HG03354 (cell line): Measurements from ENCODE around the gene RAC2.
A peak's percentile ranks its signal among the peaks of the same experiment; 100 is the strongest.
"Not testable (repeated sequence)": the region's sequence is repeated elsewhere in the genome, so short reads cannot be mapped to it uniquely, and the experiment has no call there.

Source experiments
- ATAC-seq: cut with Tn5 transposase; IDR thresholded peaks from one replicate; pipeline ENCODE4 v1.9.1; 2021; ENCODE audit warnings: mild to moderate bottlenecking; ENCODE audit not compliant: unreplicated experiment, poor library complexity, severe bottlenecking

RAC2 gene

DNA sequence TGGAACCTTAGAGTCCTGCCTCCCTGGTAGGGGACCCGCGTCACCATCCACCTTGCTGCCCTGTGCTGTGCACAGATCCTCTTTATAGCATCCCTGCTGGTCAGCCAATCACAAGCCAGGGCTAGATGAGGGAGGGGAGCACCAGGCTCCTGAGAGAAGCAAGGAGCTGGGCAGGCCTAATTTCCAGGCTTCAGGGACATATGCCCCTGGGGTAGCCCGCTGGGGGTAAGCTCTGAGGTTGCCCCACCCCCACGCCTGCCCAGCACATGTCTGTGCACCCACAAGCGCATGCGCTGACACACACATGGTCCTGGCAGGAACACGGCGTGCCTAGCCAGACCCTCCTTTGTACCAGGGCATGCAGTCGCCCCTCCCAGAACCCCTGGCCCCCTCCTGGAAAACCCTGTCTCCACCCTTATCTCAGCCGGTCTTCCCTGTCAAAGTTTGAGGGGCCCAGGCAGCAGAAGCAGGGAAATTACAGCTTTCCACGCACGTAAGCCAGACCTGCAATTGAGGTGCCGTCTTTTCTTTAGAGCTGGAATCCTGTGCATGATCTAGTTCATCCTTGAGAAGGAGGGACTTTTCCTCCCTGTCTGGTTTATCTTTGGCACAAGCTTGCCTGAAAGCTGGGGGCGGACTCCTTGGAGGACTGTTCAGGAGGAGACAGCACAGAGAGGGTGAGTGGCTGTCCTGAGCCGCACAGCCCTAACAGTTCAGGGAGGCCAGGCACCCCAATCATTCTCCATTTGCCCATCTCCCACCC lies 33.8 kb downstream of the RAC2 start:
- ATAC-seq, result no peak

DNA sequence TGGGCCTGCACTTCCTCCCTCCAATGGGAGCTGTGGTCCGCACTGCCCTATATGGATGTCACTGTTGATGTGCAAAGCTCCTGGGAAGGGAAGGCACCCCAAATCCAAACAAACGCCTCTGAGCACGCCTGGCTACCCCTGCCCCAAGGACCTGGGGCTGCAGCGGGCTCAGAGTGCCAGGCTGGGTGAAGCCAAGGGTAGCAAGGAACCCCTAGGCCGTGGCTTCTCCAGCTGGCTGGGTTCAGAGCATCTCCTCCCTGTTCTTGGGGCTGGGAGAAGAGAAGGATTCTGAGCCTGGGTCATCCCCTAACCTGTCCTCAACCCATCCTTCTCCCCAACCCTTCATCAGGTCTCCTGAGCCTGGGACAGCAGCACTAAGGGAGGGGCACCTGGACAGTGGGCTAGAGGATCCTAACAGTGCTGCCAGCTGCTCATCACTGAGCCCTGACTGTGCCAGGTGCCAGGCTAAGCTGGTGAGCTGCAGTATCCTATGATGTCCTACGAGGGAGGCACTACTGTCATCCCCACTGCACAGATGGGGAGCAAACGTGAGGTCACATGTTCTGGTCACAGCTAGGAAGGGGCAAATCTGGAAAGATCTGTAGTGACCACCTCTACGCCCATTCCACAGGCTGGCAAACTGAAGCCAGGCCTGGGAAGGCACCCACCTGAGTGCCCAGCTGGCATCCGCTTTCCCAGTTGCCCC lies 34.8 kb downstream of the RAC2 start:
- ATAC-seq, result no peak

DNA sequence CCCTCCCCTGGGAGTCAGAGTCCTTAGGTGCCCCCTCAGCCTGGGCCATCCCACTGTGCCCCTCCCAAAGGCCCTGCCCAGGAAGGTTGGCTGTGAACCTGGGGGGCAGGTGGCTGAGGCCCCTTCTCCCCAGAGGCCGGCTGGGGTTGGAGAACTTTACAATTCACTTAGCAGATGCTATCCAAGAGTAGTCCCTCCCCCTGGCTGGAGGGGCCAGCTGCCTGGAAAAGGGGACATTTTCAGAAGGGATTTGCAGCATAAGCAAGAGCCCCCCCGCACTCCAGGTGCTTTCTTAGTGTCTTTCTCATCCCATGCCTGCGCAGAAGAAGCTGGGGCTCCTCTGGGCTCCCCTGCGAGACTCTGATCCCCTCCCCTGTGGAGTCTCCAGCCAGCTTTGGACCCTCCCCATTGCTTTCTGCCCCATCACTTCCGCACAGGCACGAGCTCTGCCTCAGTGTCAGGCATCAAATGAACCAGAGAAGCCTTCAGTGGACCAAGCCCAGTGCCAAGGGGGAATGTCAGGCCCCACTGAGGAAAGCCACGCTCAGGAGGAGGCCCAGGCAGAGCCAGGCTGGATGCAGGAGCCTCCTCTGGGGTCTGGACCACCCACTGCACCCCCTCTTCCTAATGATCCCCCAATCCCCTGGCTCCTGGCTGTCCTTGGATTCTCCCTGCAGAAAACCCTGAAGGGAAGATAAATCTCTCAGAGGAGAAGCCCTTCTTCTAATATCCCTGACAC lies 35.5 kb downstream of the RAC2 start:
- ATAC-seq, result no peak

DNA sequence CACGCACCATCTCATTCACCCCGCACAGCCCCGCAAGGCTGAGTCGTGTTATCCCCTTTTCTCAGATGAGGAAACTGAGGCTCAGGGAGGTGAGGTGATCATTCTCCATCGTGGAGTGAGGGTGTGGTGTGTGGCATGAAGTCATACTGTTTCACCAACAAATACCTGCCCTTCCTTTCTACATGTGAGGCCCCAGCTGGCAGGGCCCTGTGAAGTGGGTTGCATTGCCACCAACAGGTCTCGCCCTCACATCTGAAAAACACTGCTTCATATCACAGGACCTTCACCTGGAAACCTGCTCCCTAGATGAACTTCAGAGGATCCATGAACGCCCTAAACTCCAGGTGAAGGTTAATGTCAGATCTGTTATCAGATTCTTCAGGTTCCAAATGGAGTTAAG lies 36.1 kb downstream of the RAC2 start:
- ATAC-seq, result no peak

DNA sequence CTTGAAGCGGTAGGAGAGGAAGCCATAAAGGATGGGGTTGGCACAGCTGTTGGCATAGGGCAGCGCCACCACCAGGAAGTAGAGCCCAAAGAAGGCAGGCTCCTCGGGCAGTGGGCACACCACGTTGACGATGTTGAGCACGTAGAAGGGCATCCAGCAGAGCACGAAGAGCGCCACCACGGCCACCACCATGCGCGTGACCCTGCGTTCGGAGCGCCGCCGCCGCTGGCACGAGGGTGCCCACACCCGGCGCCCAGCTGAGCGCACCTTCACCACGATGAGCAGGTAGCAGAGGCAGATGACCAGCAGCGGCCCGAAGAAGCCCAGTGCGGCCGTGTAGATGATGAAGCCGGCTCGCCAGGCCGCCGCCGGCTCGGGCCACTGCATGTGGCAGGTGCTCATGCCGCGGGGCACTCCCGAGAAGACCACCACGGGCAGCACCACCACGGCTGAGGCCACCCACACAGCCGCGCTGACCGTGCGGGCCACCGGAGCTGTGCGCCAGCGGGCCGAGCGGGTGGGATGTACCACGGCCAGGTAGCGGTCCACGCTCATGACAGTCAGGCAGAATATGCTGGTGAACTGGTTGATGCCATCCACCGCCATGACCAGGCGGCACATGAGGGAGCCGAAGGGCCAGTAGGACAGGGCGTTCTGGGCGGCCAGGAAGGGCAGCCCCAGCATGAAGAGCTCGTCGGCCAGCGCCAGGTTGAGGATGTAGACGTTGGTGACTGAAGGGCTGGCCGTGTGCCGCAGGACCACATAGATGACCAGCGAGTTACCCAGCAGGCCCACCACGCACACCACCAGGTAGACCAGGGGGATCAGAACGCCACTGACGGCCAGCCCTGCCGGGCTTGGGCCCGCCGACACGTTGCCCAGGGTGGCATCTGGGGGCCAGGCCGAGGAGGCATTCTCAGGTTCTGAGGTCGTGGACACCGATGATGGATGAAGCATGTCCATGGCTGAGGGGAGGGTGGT lies 36.9 kb downstream of the RAC2 start:
- no peak for ATAC-seq

DNA sequence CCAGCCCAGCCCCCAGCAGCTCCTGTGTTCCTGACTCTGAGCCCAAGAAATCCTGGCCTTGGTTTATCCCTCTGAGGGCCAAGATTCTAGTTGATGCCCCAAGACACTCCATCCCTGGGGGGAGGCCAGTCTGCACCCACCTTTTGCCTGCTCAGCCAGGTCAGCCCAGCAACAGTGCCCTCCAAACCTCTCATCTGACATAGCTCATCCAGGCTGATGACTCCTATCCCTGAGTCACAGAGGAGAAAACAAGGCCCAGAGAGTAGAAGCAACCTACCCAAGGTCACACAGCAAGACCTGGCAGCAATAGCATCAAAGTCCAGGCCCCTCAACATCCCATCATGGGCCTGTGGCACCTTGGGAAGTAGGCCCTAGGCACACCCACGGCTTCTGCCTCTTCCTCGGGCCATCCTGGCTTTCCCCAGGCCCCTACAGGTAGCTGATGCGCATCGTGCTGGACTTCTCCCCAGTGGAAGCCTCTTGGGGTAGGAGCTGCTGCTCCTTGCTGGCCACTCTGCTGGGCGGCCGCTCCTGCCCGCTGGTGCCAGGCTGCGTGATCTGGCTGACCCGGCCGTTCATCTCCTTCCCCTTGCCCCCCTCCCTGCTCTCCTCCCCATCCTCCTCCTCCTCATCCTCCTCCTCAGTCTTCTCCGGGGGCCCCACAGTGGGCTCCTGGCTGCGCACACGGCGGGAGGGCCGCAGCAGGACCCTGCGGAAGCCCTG lies 37.8 kb downstream of the RAC2 start:
- no peak for ATAC-seq

DNA sequence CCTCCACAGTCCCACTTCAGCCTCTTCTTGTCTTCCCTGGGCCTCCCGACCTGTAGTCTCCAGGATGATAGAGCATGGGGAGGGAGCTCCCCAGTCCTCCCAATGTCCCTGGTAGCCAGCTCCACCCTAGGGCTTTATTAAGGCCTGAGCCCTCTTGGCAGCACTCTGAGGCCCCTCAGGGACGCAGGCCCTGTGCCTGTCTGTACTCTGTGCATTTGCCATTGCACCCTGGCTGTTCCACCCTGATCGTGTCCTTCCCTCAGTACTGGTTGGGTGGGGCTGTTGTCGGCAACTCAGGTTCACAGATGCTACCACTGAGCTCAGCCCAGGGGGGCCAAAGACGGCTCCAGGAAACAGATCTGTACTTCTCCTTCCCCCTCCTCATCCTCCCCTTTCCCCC lies 39.0 kb downstream of the RAC2 start:
- ATAC-seq, result no peak

DNA sequence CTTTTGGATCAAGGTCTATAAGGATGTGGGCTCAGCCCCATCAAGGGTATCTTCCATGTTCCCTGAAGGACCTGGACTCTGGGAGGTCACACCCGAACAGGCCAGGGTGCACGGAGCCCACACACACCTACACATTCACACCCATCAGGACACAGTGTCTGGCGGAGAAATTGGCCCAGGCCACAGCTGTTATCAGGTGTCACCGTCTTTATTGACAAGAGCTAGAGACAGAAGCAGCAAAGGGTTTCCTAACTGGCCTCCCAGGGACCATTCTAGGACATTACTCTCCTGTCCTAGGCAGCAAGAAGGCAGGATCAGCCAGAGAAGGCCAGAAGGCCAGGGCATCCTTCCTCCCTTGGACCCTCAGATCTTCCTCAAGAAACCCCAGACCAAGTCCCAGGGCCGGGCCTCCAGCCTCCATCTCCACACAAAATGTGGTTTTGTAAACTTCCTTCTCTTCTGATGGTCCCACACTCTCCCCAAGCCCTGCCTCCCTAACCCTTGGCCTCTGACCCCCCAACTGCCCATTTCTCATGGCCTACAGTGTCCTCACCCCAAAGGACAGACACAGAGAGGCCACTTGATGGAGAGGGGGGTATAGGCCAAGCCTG lies 39.9 kb downstream of the RAC2 start:
- ATAC-seq, result no peak

DNA sequence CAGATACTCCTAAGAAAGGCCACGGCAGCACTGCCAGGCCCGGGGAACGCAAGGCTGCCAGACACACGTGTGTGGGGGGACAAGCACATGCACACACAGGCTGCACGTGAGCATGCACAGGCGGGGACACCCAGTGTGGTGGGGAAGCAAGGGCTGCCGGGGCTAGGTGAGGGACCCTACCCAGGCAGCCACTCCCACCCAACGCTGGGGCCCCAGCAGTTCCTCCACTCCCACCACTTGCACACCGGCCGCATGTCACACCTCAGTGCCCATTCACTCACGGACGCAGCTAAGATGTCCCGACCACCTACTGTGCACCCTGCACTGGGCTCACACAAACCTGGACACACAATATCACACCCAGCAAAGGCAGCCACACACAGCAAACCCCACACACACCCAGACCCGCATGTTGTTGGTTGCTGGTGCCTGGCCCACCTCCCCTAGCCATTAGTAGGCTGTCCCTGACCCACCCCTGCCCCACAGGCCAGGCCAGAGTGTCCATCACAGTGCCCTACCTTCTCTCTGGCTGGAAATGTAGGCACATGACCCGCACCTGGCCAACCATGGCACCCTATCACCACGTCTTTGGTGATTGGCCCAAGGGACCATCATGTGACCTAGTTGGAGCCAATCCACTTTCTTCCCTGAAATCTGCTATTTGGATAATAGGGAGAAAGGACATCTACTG lies 40.6 kb downstream of the RAC2 start:
- no peak for ATAC-seq

DNA sequence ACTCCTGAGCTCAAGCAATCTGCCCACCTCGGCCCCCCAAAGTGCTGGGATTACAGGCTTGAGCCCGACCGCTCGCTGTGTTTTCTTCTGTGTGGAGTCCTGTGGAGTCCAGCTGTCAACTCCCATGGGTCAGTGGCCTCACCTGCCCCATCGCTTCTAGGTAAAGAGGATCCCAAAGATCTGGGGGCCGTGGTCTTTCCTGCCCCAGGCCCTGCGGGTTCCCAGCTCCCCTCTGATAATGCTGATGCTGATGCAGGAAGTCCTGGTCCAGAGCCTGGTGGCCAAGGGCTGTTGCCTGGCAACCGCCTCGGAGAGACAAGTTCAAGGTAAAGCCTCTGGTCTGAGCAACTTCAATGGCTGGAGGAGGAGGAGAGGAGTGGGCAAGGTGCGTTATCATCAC lies 41.4 kb downstream of the RAC2 start:
- no peak for ATAC-seq

DNA sequence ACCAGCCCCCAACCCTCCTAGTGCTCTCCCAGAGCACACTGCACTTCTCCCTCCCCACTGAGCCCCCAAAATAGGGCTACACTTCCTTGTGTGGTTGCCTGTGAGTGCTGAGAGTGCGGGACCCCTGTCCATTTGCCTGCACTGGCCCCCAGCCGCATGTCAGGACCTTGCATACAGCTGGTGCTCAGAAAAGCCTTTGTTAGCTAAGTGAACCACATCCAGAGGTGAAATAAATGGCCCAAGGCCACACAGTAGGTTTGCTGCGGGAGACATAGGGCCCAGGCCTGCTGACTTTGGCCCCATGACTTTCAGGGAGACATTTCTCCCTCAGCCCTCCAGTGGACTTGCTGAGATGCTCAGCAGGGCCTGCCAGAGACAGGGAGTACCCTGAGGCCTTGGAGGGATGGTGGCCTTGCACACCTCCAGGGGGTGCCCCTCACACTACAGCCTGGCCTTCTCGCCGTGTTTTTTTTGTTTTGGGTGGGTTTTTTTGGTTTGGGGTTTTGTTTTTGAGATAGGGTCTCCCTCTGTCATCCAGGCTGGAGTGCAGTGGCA lies 42.0 kb downstream of the RAC2 start:
- no peak for ATAC-seq

DNA sequence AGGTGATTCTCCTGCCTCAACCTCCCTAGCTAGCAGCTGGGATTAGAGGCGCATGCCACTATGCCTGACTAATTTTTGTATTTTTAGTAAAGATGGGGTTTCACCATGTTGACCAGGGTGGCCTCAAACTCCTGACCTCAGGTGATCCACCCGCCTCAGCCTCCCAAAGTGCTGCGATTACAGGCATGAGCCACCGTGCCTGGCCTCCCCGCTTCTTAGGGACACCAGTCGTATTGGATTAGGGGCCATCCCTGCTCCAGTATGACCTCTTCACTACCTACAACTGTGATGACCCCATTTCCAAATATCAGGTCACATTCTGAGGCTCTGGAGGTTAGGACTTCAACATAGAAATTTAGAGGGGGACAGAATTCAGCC lies 42.6 kb downstream of the RAC2 start:
- not testable (repeated sequence) for ATAC-seq

DNA sequence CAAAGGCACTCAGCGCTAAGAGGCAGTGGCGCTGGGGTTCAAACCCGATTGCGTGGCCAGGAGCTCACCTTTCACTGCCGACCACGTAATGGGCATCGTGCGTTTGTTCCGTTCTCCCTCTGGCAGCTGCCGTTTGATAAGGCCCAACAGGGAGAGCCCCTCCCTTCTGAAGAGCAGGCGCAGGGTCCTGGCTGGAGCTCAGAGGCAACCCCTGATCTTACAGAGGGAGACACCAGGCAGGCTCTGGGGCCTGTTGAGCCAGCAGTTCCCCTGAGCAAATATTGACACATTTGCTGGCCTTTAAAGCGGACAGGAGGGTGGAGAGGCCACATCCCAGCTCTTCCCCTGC lies 44.3 kb downstream of the RAC2 start:
- peak; percentile 5 for ATAC-seq

DNA sequence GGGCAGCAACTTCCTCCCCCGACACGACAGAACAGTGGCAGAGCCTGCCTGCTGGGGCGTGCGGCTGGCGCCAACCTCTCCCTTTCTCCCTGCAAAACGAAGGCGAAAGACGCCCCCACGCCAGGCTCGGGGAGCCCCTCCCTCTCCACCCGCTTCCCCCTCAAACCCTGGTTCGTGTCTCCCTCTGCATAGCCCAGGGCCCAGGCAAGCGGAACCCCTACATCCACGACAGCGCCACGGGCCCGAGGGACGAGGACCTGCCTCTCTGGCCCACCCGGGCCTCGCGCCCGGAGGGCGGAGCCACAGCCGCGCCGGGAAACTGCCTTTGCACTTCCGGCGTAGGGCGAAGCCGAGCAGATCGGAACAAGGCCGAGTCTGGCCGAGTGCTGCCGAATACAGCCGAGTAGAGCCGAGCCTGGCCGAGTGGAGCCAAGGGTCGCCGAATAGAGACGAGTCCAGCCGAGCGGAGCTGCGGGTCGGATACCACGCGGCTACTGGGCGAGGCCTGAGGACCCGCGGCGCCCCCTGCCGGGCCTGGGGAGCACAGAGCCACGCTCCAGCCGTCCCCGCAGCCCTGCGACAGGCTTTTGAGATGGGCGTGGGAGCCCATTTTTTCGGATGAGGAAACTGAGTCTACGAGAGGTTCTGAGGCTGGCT lies 44.8 kb downstream of the RAC2 start:
- peak; percentile 94 for ATAC-seq

DNA sequence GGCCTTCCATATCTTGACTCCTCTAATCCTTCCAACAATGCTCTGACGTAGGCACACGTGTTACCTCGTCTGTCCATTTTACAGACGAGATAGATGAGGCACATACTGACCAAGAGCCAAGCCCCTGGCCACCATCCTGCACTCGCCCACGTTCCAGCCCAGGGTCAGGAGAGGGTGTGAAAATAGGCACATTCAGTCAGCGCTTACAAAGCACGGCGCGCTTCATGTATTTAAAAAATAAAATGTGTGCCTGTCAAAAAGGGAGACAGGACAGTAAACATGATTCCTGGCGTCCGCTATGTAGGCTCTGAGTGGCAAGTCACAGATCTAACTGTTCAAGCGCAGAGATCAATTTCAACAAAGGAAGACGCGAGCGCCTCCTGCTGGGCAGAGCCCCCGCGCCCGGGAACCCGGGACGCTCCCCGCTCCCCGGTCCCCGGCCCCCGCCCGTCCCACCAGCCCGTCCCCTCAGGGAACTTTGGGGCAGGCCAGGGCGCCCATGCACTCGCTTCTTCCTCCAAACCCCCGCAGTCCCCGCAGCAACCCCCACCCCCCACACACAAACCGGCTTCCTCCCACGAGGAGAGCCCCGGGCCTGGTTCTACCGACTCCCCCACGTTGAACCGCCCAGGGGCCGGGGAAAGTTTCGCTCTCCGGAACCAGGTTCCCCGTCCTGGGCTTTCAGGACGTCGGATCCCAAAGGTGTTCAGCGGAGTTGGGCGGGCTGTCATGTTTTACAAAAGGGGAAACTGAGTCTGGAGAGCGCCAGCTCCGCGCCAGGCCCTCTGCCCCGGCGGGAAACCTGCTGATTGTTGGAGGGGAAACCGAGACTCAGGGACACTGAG lies 45.6 kb downstream of the RAC2 start:
- ATAC-seq, result peak; percentile 8

DNA sequence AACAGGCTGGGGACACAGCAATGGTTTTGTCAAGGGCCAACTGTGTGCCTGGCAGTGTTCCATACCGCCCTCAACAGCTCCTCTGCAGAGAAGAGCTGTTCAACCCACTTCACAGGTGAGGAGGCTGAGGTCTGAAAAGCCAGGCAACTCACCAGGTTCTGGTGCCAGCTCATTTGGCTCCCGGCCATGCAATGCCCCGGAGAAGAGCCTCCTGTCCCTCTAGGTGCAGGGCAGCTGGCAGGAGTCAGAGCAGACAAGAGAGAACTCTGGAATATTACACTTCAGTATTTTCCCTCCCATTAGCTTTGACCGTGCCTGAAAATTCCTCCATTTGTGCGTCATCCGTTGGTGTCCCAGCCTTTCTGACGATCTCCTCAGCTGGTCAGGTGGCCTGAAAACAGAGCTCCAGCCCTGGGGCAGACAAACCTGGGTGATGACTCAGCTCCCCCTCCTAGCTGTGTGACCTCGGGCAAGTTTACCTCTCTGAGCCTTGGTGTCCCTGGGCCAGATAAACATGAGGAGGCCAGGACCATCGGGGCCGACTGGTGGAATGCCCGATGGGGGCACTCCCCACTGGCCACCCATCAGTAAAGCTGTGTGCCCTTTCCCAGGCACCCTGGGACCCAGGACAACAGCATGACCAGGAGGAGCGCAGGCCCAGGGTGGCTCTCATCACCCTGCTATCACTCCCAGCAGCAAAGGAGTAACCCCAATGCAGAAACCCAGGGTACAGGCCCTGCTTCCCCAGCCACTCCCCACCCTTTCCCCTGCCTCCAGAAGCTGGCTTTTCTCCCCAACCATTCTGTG lies 46.4 kb downstream of the RAC2 start:
- no peak for ATAC-seq
